GF-D8 (cell line): ENCODE data around the gene EFCAB8.
"Not testable (repeated sequence)": the region's sequence is repeated elsewhere in the genome, so short reads cannot be mapped to it uniquely, and the experiment has no call there.

Experiments
- DNase-seq: peaks from one replicate; lab custom pipeline; 2025; lab: John Stamatoyannopoulos, UW

The EFCAB8 gene

DNA sequence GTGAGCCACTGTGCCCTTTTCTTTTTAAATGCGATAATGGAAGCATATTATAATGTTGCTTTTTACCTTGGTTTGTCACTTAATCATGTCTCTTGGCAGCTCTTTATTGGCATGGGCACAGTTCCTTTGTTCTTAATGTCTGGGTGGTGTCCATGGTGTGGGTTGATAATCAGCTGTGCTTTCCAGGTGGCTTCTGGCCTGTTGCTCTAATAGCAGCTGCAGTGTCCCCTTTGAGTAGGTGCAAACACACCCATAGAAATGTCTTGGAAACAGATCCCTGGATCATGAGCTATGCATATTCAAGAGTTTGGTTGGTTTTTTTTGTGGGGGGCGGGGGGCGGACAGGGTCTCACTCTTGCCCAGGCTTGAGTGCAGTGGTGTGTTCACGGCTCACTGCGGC, 29.9 kb downstream of the EFCAB8 start:
- DNase-seq, result no peak

DNA sequence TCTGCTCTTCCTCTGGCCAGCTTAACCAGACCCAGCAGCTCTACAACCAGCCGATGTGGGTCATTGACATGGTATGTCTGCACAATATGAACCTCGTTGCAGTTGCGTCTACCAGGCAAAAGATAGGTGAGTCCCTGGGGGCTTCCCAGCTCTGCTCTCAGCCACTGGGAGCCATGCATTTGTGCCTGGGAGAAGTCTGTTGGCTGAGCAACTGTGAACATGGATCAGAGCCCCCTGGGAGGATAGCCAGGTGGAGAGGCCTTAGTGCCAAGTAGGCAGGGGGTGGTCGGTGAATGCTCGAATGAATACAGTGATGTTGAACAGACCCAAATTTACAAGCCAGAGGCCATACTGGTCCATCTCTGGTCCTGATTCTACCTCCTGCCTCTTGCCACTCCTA, 30.6 kb downstream of the EFCAB8 start:
- no peak for DNase-seq

DNA sequence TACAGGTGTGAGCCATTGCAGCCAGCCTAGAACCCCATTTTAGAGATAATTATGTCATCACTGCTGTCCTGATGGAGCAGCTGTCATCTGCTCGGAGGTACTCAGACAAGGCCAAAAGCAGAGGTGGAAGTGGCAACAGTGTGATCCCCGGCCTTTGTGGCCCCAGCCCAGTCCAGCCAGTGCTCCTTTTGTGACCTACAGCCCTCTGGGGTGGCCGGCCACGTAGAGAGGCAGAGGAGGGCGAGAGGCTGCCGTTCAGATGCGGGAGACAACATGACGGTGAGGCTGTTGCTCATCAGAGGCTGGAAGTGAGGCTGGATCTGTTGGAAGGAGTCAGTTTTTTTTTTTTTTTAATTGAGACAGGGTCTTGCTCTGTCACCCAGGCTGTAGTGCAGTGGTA, 32.8 kb downstream of the EFCAB8 start:
- DNase-seq, result no peak

DNA sequence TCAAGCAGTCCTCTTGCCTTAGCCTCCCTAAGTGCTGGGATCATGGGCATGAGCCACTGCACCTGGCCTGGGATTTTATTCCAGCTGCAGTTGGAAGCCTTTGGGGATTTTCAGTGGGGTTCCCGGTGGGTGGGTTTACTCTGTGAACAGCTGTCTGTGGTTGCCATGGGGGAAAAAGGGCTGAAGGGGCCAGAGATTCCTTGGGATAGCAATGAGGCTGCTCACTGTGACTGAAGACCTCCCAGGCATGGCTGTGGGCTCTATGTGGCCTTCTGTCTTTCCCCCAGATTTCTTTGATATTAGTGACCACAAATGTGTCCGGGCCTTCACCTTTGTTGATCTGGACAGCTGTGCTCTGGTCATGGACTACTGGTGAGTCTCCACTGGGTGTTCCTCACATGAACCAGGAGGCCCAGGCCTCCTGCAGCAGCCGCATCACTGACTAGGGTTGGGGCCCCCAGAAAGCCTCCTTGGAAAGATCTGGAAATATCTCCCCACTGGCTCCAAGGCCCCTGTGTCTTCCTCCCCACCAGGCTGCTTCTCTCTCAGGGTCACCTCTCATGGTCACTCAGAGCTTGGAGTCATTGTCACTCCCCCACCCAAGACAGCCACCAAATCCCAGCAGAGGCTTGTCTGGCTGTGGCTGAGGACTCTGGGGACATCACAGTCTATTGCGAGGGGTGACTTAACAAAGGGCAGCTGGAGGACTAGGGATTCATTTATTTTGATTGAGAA, 33.4 kb downstream of the EFCAB8 start:
- no peak for DNase-seq

DNA sequence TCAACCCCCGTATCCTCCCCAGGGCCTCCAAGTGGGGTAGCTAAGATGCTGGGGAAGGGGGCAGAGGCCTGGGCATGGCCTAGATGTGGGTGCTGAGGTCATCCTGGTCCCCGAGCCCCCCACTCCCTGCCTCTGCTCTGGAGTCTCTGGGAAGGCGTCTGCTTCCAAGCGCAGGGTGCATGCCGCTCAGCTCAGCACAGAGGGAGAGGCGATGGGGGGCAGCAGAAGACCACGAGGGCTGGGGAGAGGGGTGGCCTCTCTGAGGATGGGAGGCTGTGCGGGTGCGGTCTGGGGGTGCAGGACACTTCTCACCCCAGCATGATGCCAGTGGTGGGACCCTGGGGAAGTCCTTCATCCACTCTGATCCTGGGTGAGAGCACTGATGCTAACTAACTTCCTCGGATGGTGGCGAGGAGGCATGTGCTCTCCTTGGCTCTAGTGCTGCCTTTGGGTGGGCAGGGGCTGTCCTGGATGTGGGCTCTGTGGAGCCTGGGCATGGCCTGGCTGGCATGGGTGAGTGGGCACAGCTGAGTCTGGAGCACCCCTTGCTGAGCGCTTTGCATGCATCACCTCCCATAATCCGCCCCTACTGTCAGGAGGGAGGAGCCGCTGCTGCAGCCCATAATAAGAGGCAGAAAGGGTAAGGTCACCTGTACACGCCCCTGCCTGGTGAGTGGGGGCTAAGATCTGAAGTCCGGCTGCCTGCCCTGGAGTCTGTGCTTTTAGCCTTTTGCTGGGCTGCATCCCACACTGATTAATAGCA, 34.7 kb downstream of the EFCAB8 start:
- no peak for DNase-seq

DNA sequence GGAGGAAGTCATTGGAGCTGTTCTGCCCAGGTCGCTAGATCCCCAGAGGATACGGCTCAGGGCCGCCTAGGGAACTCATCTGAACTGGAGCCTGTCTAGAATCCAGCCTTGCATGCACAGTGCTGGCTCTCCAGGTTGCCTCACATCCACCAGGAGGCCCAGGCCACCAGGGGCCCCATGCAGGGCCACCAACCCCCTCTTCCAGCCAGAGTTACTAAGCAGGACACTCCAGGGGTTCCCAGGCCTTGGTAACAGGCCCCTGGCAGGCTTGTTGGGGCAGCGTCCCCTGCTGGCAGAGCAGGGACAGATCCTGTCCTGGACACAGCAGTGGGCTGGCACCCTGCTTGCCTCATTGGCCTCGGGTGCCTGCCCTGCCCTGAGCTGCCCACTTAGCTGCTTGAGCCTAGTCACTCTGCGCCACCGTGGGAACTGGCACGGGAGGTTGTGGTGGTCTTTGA, 35.3 kb downstream of the EFCAB8 start:
- DNase-seq, result peak; percentile 15

DNA sequence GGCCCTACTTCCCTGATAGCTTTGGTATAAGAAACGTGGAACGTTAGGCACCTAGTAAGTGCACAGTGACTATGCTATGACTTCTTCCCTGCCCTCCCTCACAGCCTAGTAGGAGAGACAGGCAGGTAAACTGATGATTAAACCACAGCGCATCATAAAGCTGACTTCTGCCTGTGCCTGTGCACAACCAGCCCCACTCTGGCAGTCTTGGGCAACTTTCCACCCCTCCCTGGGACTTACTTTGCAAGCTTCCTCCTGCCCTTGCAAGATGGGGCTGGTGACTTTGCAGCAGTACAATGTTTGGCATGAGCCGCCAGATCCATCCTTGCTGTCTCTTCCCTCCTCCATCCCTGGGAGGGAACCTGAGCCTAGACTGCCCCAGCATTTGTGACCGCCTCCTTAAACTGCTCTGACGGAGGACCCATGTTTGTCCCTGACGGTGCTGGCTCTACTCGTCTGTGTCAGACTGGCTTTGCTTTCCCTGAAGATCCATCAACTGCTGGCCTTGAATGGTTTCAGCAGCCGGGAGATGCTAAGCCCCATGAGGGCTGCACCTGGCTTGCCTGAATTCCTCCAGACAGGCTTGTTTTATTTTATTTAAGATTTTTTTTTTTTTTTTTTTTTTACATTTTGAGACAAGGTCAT, 36.1 kb downstream of the EFCAB8 start:
- DNase-seq, result no peak

DNA sequence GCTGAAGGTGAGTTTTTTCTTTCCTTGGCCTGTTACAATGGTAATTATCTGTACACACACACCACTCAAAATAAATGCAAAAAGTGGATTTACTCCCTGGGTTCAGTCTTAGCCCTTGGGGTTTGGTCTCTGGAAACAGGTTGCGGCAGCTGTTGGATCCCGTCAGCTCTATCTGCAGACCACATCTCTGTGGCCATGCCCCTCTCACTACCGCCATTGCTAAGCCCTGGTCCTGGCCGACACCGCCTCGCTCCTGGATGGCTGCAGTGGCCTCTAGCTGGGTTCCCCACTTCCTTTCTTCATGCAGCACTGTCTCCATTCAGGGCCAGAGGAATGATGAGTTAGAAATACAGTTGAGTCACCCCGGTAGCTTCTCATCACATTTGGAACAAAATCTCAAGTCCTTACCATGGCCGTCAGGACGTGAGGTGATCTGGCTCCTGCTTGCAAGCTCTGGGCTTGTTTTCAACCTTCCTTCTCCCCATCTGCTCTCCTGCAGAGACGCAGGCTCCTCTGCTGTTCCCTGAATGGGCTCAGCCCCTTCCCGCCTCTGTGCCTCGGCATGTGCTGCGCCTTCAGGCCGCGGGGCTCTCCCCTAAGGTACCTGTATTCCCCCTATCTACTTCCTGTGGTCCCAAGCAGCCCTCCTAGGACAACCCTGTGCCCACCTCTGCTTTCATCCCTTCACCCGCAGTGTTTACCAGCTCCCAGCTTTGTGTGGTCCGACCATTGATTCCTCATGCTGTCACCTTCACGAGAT, 38.0 kb downstream of the EFCAB8 start:
- no peak for DNase-seq

DNA sequence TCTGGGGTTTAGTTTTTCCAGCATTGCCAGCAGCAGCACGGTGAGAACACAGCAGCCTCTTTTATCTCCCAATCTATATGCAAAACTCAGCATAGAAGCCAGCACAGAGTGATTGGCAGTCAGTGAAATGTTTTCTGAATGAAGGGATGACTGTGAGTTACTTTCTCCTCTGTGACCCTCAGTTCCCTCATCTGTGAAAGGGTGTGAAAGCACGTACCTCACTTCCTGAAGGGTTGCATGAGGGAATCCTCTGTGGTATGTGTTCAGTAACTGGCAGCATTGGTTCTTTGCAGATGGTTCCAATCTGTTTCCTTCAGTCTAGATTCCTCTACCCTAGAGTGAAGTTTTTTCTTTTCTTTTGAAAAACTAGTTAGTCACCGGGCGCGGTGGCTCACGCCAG, 40.0 kb downstream of the EFCAB8 start:
- no peak for DNase-seq

DNA sequence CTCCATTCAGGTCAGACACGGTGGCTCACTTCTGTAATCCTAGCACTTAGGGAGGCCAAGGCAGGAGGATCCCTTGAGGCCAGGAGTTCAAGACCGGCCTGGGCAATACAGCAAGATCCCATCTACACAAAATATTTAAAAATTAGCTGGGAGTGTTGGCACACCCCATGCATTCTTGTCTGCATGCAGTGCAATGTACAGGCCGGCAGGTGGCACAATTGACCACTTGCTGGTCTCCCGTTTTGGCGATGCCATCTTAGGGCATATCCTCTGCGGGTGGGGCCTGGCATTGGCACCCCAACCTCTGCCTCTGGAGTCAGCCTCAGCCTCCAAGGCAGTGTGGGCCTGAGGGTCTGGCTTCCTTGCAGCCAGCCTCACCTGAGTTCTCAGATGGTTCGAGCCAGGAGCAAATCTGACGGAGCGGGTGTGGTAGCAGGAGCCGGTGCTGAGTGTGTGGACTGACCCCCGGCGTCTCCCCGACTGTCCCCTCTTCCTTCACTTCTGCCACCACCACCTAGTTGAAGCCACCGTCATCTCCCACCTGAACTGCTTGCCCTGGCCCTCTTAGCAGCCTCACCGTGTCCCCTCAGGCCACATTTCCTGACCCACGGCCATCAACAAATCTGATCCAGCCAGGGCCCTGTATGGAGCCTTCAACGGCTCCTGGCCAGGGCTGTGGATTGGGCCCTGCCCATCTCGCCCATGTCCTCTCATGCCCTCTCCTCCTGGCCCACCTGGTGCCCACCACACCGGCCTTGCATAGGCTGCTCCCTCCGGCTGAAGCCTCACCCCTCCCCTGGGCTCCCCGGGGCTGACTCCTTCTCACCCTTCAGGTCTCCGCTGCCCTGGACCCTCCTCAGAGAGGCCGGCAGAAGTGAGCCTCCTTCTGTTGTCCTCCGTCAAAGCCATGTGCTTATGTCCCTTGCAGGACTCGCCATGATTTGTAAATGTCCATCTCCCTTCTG, 44.0 kb downstream of the EFCAB8 start:
- DNase-seq, result no peak

DNA sequence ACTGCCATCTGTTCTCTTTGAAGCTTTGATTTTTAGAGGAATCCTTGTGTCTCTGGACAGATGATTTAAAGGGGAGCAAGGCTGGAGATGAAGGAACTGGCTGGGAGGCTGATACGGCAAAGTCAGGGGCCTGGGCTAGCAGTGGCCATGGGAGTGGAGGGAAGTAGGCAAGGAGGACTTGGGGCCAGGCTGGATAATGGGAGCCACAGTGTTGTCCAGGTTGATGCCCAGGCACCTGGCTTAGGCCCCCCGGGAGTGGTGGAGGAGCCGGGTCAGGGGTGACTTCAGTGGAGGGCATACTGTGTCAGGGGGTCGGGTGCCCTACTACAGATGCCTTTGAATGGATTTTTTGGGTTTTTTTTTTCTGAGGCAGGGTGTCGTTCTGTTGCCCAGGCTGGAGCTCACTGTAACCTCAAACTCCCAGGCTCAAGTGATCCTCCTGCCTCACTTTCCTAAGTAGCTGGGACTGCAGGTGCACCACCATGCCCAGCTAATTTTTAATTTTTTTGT, 45.0 kb downstream of the EFCAB8 start:
- no peak for DNase-seq

DNA sequence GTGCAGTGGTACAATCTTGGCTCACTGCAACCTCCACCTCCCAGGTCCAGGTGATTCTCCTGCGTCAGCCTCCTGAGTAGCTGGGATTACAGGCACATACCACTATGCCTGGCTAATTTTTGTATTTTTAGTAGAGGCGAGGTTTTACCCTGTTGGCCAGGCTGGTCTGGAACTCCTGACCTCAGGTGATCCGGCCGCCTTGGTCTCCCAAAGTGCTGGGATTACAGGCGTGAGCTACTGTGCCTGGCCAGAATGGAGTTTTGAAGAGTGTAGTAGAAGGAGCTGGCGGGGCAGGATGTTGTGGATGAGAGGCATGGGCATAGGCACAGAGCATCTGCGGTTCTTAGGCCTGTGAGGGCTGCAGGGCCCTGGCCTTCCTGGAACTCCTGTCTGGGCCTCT, 46.0 kb downstream of the EFCAB8 start:
- DNase-seq, result not testable (repeated sequence)

DNA sequence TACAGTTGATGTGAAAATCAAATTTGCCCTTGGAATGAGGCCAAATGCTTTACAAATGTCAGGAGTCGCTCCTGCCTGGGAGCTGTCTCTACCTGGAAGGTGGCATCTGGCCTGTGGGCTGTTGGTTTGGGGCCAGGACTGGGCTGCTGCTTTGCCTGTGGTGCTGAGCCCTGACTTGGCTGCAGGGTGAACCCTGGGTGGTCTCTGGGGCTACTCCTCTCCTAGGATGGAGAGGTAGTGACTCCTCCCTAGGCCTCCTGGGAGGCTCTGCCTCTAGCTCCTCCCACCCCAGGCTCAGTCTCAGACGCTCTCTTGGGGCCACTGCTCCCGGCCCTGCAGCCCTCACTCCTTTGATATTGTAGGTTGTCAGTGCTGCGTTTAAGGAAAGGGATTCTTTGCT, 47.5 kb downstream of the EFCAB8 start:
- no peak for DNase-seq

DNA sequence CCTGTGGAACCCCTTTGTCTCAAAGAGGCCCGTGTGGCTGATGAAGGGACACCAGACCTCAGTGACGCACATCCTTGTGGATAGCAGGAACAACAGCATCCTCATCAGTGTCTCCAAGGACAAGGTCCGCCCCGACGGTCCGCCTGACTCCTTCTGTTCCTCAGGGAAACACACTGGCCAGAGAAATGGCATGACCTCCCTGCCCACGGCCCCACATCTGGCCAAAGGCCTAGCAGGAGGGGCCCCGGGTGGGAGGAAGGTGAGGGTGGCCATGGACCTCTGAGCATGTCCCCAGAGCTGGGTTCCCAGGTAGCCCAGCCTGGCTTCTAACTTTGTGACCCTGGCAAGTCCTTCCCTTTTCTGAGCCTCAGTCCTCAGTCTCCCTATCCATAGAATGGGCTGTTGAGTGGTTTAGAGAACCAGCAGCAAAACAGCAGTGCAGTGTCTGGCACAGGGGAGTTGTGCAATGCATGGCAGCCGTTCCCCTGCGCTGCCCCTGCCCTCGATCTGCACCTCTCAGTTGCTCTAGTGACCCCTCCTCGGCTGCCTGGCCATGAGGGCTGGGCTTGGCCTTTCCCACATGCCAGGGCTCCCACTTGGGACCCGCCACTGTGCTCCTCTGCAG, 48.3 kb downstream of the EFCAB8 start:
- DNase-seq, result no peak

DNA sequence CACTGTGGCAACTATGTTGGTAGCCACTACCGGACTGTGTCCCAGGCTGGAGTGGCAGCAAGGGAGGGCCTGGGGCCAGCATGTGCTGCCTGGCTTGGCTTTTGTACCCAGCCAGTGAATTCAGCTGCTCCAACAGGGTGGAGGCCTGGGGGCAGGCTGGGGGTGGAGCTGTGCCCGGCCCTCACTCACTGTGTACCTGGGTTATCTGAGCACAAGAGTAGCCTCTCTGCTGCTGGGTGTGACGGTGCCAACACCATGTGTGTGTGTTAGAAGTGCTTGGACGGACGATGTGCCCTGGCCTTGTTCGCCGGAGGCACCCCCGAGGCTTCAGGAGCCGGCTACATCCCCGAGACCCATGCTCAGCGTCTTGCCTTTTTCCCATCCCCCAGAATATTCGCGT, 49.2 kb downstream of the EFCAB8 start:
- no peak for DNase-seq

DNA sequence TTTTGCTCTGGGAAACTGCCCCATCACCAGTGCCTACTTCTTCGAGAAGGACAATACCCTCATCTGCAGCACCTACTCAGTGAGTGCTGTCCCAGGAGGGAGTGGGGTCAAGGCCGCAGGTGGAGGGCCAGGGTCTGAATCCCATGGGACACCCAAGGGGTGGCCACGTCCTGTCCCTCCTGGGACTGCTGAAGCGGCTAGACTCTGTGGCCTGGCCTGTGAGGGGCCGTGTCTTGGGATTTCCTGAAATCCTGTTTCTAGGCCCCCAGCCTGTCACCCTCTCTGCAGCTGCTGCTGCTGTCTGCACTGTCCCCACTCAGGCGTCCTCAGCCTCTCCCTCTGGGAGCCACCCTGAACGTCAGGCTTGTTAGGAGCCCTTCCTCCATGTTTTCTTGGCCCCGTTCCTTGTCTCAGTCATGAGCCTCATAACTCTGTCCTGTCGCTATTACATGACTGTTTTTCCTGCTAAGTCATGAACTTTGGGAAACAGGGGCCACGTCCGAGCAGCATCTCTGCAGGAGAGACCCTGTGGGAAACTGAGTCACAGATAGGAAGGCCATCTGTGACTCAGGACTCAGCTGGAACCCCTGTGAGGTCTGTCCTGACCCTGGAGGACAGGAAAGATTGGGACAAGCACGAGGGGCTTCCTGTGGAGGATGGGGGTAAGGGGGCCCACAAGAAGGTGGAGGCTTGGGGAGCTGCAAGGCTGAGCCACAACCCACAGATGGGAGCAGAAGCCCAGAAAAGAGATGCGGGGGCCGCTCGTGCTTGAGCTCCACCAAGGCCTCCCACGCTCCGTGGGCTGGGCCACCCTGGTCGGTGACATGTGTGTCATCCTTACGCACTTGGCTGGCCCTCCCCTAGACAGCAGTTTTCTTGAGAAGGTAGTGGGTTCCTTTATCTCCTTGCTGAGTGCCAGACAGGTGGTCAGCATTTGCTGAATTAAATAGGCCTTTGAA, 49.9 kb downstream of the EFCAB8 start:
- DNase-seq, result no peak

DNA sequence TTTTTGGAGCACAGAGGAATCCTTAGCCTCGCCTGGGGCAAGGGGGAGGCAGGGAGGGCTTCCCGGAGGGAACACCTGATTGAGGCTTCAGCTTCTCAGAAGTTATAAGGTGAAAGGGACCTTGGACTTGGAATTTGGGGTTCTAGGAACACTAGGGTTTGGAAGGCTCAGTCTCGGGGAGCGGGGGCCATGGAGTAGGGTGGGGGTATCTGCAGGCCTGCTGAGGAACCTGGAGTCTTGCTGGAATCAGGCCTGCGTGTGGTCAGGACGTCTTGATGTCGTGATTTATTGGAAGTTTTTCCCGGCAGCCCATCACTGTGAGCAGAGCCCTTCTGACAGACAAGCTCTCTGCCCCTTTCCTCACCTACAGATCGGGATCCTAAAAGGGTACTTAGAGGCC, 50.7 kb downstream of the EFCAB8 start:
- no peak for DNase-seq

DNA sequence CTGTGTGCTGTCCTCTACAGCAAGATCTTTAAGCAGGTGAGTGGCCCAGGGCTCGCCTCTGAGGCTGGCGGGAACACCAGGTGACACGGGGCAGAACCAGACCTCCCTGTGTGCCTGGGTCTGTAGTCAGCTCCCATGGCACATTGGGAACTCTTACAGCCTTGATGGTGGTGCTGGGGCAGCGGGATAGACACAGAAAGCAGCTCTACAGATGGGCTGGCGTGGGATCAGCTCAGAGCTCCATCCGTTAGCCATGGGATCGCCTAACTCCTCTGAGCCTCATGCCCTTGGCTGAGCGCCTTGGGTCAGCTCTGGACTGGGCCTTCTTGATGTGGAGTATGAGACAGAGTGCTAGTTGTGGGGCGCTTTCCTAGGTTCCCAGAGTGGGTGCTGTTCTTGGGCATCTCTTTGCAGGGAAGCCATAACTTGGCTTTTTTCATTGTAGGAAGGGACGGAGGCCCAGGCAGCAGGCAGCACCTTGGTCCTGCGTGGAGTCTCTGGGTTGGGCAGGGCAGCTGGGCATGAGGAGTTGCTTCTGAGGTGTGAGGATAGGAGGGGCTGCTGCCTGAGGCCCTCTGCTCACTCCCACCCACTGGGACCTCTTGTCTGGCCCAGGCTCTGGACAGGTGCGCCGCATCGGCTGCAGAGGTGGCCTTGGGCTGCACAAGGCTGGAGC, 51.3 kb downstream of the EFCAB8 start:
- DNase-seq, result no peak

DNA sequence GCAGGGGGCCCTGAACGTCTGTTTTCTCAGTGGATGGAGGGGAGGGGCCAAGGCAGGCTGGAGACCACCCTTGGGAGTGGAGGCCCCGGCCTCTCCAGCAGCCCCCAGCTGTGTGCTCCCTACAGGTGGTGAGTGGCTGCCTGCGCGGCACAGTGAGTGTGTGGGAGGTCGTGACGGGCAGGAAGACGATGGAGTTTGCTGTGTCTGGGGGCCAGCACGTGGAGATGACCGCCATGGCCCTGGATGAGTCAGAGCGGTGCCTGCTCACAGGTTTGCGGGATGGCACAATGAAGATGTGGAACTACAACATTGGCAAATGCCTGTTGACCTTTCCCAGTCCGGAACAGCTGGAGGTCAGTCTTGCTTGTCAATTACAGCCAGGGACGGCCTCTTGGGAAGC, 52.6 kb downstream of the EFCAB8 start:
- DNase-seq, result no peak
